H1 (cell line): ENCODE measurements around the gene HS2ST1. TPM values are rescaled to one million over a fixed set of nuclear protein-coding genes. Genes with fewer than 3 reads are reported as not detected.
A peak's percentile ranks its signal among the peaks of the same experiment; 100 is the strongest.

Experiments used
- CTCF ChIA-PET: fragments of 300-600 bp; sonication (Branson Sonifier 250); formaldehyde crosslinking; loops from one replicate; lab custom pipeline; 2021; ENCODE audit not compliant: partially characterized antibody; lab: Charles Lee
- POLR2A ChIA-PET: fragments of 300-600 bp; sonication (Branson Sonifier 250); formaldehyde crosslinking; loops from one replicate; lab custom pipeline; 2021; ENCODE audit warnings: inconsistent platforms; ENCODE audit not compliant: partially characterized antibody; lab: Charles Lee
- DNase-seq, 2 experiments: peaks; one replicate each; pipeline versions ENCODE4 v3.0.0 to v3.0.0-alpha.2; 2010 to 2022; ENCODE audit warnings: low spot score in 2 of 2, low read depth in 1 of 2, mixed read lengths in 1 of 2
- FAIRE-seq: peaks from 2 replicates; lab custom pipeline; 2011; peaks lifted over from hg19 to GRCh38; lab: Jason Lieb, UNC
- H2AFZ ChIP-seq: 2 replicates; pipeline ENCODE4 v1.8.1; 2012; ENCODE audit warnings: low read length, inconsistent platforms
- H2AK5ac ChIP-seq: 2 replicates; pipeline ENCODE4 v1.6.1; 2013; ENCODE audit warnings: low read depth, low read length
- H2BK120ac ChIP-seq: replicated peaks from 2 replicates; pipeline ENCODE3; 2013; ENCODE audit warnings: low read depth, low read length, inconsistent platforms
- H2BK12ac ChIP-seq: 2 replicates; pipeline ENCODE4 v1.6.1; 2013; ENCODE audit warnings: low read depth, low read length
- H2BK15ac ChIP-seq: 2 replicates; pipeline ENCODE4 v1.6.1; 2013; ENCODE audit warnings: low read length
- H2BK20ac ChIP-seq: 2 replicates; pipeline ENCODE4 v1.6.1; 2013; ENCODE audit warnings: low read length
- H2BK5ac ChIP-seq: 2 replicates; pipeline ENCODE4 v1.6.1; 2013; ENCODE audit warnings: low read depth, low read length
- H3K14ac ChIP-seq: 2 replicates; pipeline ENCODE4 v1.6.1; 2013; ENCODE audit warnings: inconsistent platforms; ENCODE audit not compliant: insufficient read length
- H3K18ac ChIP-seq: 2 replicates; pipeline ENCODE4 v1.6.1; 2013; ENCODE audit warnings: low read length; ENCODE audit errors: extremely low read depth
- H3K23ac ChIP-seq: 2 replicates; pipeline ENCODE4 v1.6.1; 2013; ENCODE audit warnings: inconsistent platforms; ENCODE audit not compliant: insufficient read length
- H3K23me2 ChIP-seq: 2 replicates; pipeline ENCODE4 v1.6.1; 2013; ENCODE audit warnings: low read depth, low read length
- H3K27ac ChIP-seq: 2 replicates; pipeline ENCODE4 v1.6.1; 2011; ENCODE audit warnings: low read depth, low read length, inconsistent platforms
- H3K27me3 ChIP-seq, 4 experiments: replicated peaks in 1 of 4; 1 replicate in 1 of 4; 2 replicates in 3 of 4; pipeline versions ENCODE4 v1.6.1 to v1.8.1; 2011 to 2013; ENCODE audit warnings: low read length in 3 of 4, mild to moderate bottlenecking in 3 of 4, inconsistent platforms in 2 of 4, mixed read lengths in 2 of 4, moderate library complexity in 1 of 4; ENCODE audit not compliant: control insufficient read depth in 3 of 4, insufficient read depth in 3 of 4; ENCODE audit errors: extremely low read depth in 1 of 4
- H3K36me3 ChIP-seq, 4 experiments: 2 replicates each; pipeline versions ENCODE4 v1.6.1 to v1.8.1; 2011 to 2013; ENCODE audit warnings: mild to moderate bottlenecking in 4 of 4, low read length in 3 of 4, moderate library complexity in 2 of 4, control low read depth in 1 of 4, inconsistent platforms in 1 of 4; ENCODE audit not compliant: insufficient read depth in 4 of 4, control insufficient read depth in 2 of 4
- H3K4ac ChIP-seq: replicated peaks from 2 replicates; pipeline ENCODE3; 2013; ENCODE audit warnings: low read length, low read depth, mixed read lengths, inconsistent platforms; ENCODE audit not compliant: insufficient read length
- H3K4me1 ChIP-seq, 4 experiments: replicated peaks in 1 of 4; 1 replicate in 1 of 4; 2 replicates in 3 of 4; pipeline versions ENCODE4 v1.6.1 to v1.8.1; 2011 to 2013; ENCODE audit warnings: low read length in 3 of 4, inconsistent platforms in 2 of 4, mixed read lengths in 1 of 4; ENCODE audit not compliant: insufficient read depth in 4 of 4, control insufficient read depth in 3 of 4
- H3K4me2 ChIP-seq, 2 experiments: 2 replicates each; pipeline versions ENCODE4 v1.6.1 to v1.8.1; 2011 to 2013; ENCODE audit warnings: low read depth in 2 of 2, low read length in 2 of 2, control low read depth in 1 of 2, inconsistent platforms in 1 of 2, mild to moderate bottlenecking in 1 of 2; ENCODE audit not compliant: insufficient read depth in 1 of 2
- H3K4me3 ChIP-seq, 4 experiments: fragments of 200-600, 300-600 bp in 1 of 4; sonication (generic), shearing (Covaris generic), sonication (Bioruptor Twin) in 1 of 4; 2 replicates each; pipeline versions ENCODE4 v1.5.1 to v1.8.1; 2011 to 2016; ENCODE audit warnings: low read length in 4 of 4, low read depth in 3 of 4, control low read depth in 2 of 4, inconsistent platforms in 2 of 4, mild to moderate bottlenecking in 2 of 4, mixed read lengths in 1 of 4, moderate library complexity in 1 of 4; ENCODE audit not compliant: insufficient read depth in 2 of 4; ENCODE audit errors: extremely low read depth in 1 of 4
- H3K56ac ChIP-seq: replicated peaks from 2 replicates; pipeline ENCODE3; 2013; ENCODE audit warnings: low read depth, mild to moderate bottlenecking, mixed read lengths, low read length, inconsistent platforms; ENCODE audit not compliant: insufficient read length
- H3K79me1 ChIP-seq: 2 replicates; pipeline ENCODE4 v1.6.1; 2013; ENCODE audit warnings: low read depth, low read length, control low read depth
- H3K79me2 ChIP-seq, 2 experiments: 2 replicates each; pipeline versions ENCODE4 v1.6.1 to v1.8.1; 2012 to 2013; ENCODE audit warnings: low read length in 2 of 2, mild to moderate bottlenecking in 2 of 2, inconsistent platforms in 1 of 2; ENCODE audit not compliant: insufficient read depth in 2 of 2, control insufficient read depth in 1 of 2
- H3K9ac ChIP-seq, 4 experiments: replicated peaks in 1 of 4; 1 replicate in 1 of 4; 2 replicates in 3 of 4; pipeline versions ENCODE4 v1.6.1 to v1.8.1; 2011 to 2013; ENCODE audit warnings: low read depth in 3 of 4, low read length in 3 of 4, control low read depth in 2 of 4, mild to moderate bottlenecking in 2 of 4, moderate library complexity in 2 of 4, inconsistent platforms in 1 of 4; ENCODE audit errors: extremely low read depth in 1 of 4
- H3K9me3 ChIP-seq, 2 experiments: 2 replicates each; pipeline versions ENCODE4 v1.6.1 to v1.8.1; 2012 to 2013; ENCODE audit warnings: mild to moderate bottlenecking in 2 of 2, moderate library complexity in 2 of 2, control low read depth in 1 of 2, inconsistent platforms in 1 of 2, low read depth in 1 of 2, low read length in 1 of 2, mixed read lengths in 1 of 2; ENCODE audit not compliant: insufficient read depth in 2 of 2
- H4K20me1 ChIP-seq, 2 experiments: replicated peaks in 1 of 2; 2 replicates each; pipeline versions ENCODE3 to v1.8.1; 2011 to 2013; ENCODE audit warnings: inconsistent platforms in 2 of 2, low read length in 2 of 2, mild to moderate bottlenecking in 1 of 2; ENCODE audit not compliant: insufficient read depth in 2 of 2, control insufficient read depth in 1 of 2
- H4K5ac ChIP-seq: 2 replicates; pipeline ENCODE4 v1.6.1; 2013; ENCODE audit warnings: low read length, low read depth, mixed read lengths, inconsistent platforms; ENCODE audit not compliant: insufficient read length
- H4K8ac ChIP-seq: 2 replicates; pipeline ENCODE4 v1.8.0; 2013; ENCODE audit warnings: mild to moderate bottlenecking, moderate library complexity, low read length, inconsistent platforms; ENCODE audit not compliant: insufficient read depth; ENCODE audit errors: extremely low read depth
- H4K91ac ChIP-seq: replicated peaks from 2 replicates; pipeline ENCODE3; 2013; ENCODE audit warnings: low read length, mixed read lengths, inconsistent platforms; ENCODE audit not compliant: insufficient read length
- CTBP2 ChIP-seq: IDR thresholded peaks from 2 replicates; pipeline ENCODE4 v1.7.0; 2011; ENCODE audit warnings: borderline replicate concordance, mild to moderate bottlenecking, moderate library complexity, mixed read lengths, low read length; ENCODE audit not compliant: insufficient read depth, insufficient read length
- GABPA ChIP-seq: IDR thresholded peaks from 2 replicates; pipeline ENCODE4 v1.6.1; 2011; ENCODE audit warnings: mild to moderate bottlenecking, low read length, moderate library complexity, borderline replicate concordance; ENCODE audit not compliant: insufficient read depth
- MAX ChIP-seq: IDR thresholded peaks from 2 replicates; pipeline ENCODE4 v1.6.1; 2012; ENCODE audit warnings: inconsistent platforms
- RNF2 ChIP-seq: fragments of 200-900, 300-1000 bp; sonication (generic); IDR thresholded peaks from 2 replicates; pipeline ENCODE4 v1.7.1; 2016; ENCODE audit warnings: borderline replicate concordance, low read depth, mild to moderate bottlenecking, antibody characterized with exemption, low read length; ENCODE audit not compliant: poor library complexity, severe bottlenecking; ENCODE audit errors: missing control alignments
- SAP30 ChIP-seq: fragments of 300-600 bp; sonication (generic); IDR thresholded peaks from 2 replicates; pipeline ENCODE4 v1.7.1; 2012; ENCODE audit warnings: low read length, moderate library complexity, mild to moderate bottlenecking, inconsistent platforms; ENCODE audit not compliant: insufficient read depth, insufficient replicate concordance
- SIN3A ChIP-seq, 2 experiments: IDR thresholded peaks in 1 of 2; conservative IDR thresholded peaks in 1 of 2; 2 replicates each; pipeline ENCODE4 v1.6.1; 2011 to 2012; ENCODE audit warnings: low read length in 2 of 2, improper control_type of control experiment in 1 of 2, low read depth in 1 of 2, mild to moderate bottlenecking in 1 of 2
- SIX5 ChIP-seq: IDR thresholded peaks from 2 replicates; pipeline ENCODE4 v1.6.1; 2011; ENCODE audit warnings: mild to moderate bottlenecking, low read depth, low read length
- SP4 ChIP-seq: IDR thresholded peaks from 2 replicates; pipeline ENCODE4 v1.6.1; 2012; ENCODE audit warnings: low read length, inconsistent platforms
- TBP ChIP-seq: IDR thresholded peaks from 2 replicates; pipeline ENCODE4 v1.6.1; 2011; ENCODE audit warnings: low read depth, low read length, improper control_type of control experiment
- WGBS, 2 experiments: shearing (Covaris generic) in 1 of 2; methylation state at CpG; one replicate each; pipeline versions ENCODE4 v1.1.6 to v1.1.7; 2013 to 2015; ENCODE audit warnings: low lambda C conversion rate in 2 of 2, mixed read lengths in 2 of 2, inconsistent platforms in 1 of 2, low coverage in 1 of 2, missing lambda C conversion rate in 1 of 2; ENCODE audit not compliant: insufficient replicate concordance in 2 of 2, insufficient coverage in 1 of 2, insufficient read length in 1 of 2; ENCODE audit errors: extremely low coverage in 1 of 2, missing lambda C conversion rate in 1 of 2; 5-methylcytosine and 5-hydroxymethylcytosine counted together
- polyA plus RNA-seq, 7 experiments: library from polyadenylated mRNA; depleted of rRNA in 3 of 7; stranded (reverse) in 5 of 7; unstranded in 2 of 7; fragments of >200 nt in 5 of 7; fragments of 200-250 nt in 2 of 7; gene quantifications; 1 replicate in 5 of 7; 2 replicates in 1 of 7; 4 replicates in 1 of 7; pipeline versions ENCODE4 v1.2.1 to v1.2.3, GENCODE V29; 2011 to 2013; ENCODE audit warnings: missing spikeins in 2 of 7, mixed read lengths in 2 of 7
- total RNA-seq: library from RNA; stranded (reverse); fragmentation: NEBNext Ultra II Directional; extraction: Animal tissue kit (Norgen Biotek cat#: 25700); gene quantifications from 2 replicates; pipeline ENCODE4 v1.2.1, GENCODE V29; 2021

Gene HS2ST1
- total and polyA plus RNA-seq, 2 of the 8 experiments (the other 6 are each of a cell fraction or from before 2014, with no cell fraction given): 5.2 to 28.3 TPM

- Histone ChIP-seq H2AK5ac (no peak overlapping the region), H3K14ac (no peak overlapping the region), H4K5ac (no peak overlapping the region), H3K27ac (no peak overlapping the region), H3K79me2 (no peaks in the 10 kb centered on the region), H3K23ac (no peak overlapping the region), H3K27me3 (peaks cover 0 to 3% (median 1%) of the 10 kb centered on the region in 4 experiments; a peak in 3 of 7 replicates), H4K91ac (no peak overlapping the region), H2BK15ac (no peak overlapping the region), H3K56ac (no peak overlapping the region), H2BK5ac (no peak overlapping the region), H3K23me2 (0 out of 2 replicates have a peak, but pooled peaks cover 1% of the 10 kb centered on the region), H3K36me3 (no peaks in the 10 kb centered on the region), H4K8ac (no peak overlapping the region; the same call in 1 of the 2 replicates), H3K4me2 (peak overlapping the region; percentile 54 to 62), H3K9ac (no peak overlapping the region), H3K18ac (no peak overlapping the region), H3K9me3 (no peaks in the 10 kb centered on the region), H3K79me1 (no peaks in the 10 kb centered on the region), H2BK12ac (no peak overlapping the region), H4K20me1 (no peaks in the 10 kb centered on the region), H3K4me1 (peaks cover 2 to 28% (median 13%) of the 10 kb centered on the region in 4 experiments), H3K4ac (no peak overlapping the region), H3K4me3 (peak overlapping the region; percentile 15 to 54 (median 24); a peak in 6 of 8 replicates), H2BK20ac (no peak overlapping the region), H2BK120ac (peak overlapping the region; percentile 10), H2AFZ (peak overlapping the region; percentile 71)
- POLR2A ChIA-PET: interaction anchor here (0.6 kb wide), 1 partner anchor 156 kb away, joined by 3 read pairs; no protein-coding TSS in a partner anchor
- DNase-seq: peak; percentile 63 to 82
- WGBS, 2 experiments: 12% methylated on average over 45 of the region's 45 CpGs; no CpG with 5 or more reads in 1 of the 2 experiments
- FAIRE-seq: no peak
- CTCF ChIA-PET: interaction anchor here (0.9 to 5.8 kb wide), 14 partner anchors 8 to 200 kb away, joined by 3 to 30 read pairs (median 3); no protein-coding TSS in a partner anchor
- TF ChIP-seq MAX (no peak), RNF2 (no peak), SP4 (no peak), CTBP2 (peak; percentile 65), SAP30 (no peak), SIX5 (no peak), SIN3A (conservative IDR thresholded peaks at IDR 0.05 in 1 of 2, IDR thresholded peaks at IDR 0.05 in 1 of 2; ENCODE audit: low read depth in 1 of 2, low read length in 2 of 2) (peak in 1 of 2 experiments; percentile 33; a peak in 1 of 4 replicates), GABPA (no peak), TBP (peak; percentile 41; the same call in 1 of the 2 replicates)
Observed at GRCh38 chr1:87151500-87152421, 237.3 kb downstream of the HS2ST1 start.
